A549 (cell line): Measurements from ENCODE around the gene AMIGO3. TPM values are rescaled to one million over a fixed set of nuclear protein-coding genes. Genes with fewer than 3 reads are reported as not detected.

Source experiments
- ATAC-seq, 2 experiments: fragments of 200-7000 bp in 1 of 2; fragments of >200 bp in 1 of 2; cut with Nextera tagmentation in 1 of 2; cut with Tn5 transposase in 1 of 2; 3 replicates each; pipeline versions ENCODE4 v1.8.0 to v1.9.1; 2018 to 2020; ENCODE audit warnings: mild to moderate bottlenecking in 1 of 2, moderate library complexity in 1 of 2
- CTCF ChIA-PET: fragments of 300-600 bp; sonication (Branson Sonifier 250); formaldehyde crosslinking; extraction: SDS; loops from one replicate; lab custom pipeline; 2021; ENCODE audit warnings: antibody characterized with exemption, inconsistent platforms; lab: Yijun Ruan, JAX
- POLR2A ChIA-PET: fragments of 350-600 bp; formaldehyde crosslinking; extraction: SDS; loops from one replicate; lab custom pipeline; 2021; ENCODE audit warnings: antibody characterized with exemption, inconsistent platforms; lab: Yijun Ruan, JAX
- DNase-seq, 2 experiments: peaks; one replicate each; pipeline versions ENCODE4 v3.0.0 to v3.0.0-alpha.2; 2011 to 2016; ENCODE audit warnings: low read depth in 1 of 2, low spot score in 1 of 2
- FAIRE-seq: peaks from 2 replicates; lab custom pipeline; 2011; peaks lifted over from hg19 to GRCh38; lab: Jason Lieb, UNC
- H3K27ac ChIP-seq, 2 experiments: fragments of >200 bp; sonication (Bioruptor Twin); formaldehyde crosslinking; 3 replicates each; pipeline ENCODE4 v1.5.1; 2016 to 2017
- H3K4me1 ChIP-seq: fragments of >200 bp; sonication (Bioruptor Twin); formaldehyde crosslinking; 3 replicates; pipeline ENCODE4 v1.6.1; 2016
- H3K4me2 ChIP-seq: fragments of >200 bp; sonication (Bioruptor Twin); formaldehyde crosslinking; 3 replicates; pipeline ENCODE4 v1.6.1; 2016
- H3K4me3 ChIP-seq: fragments of >200 bp; sonication (Bioruptor Twin); formaldehyde crosslinking; 3 replicates; pipeline ENCODE4 v1.5.1; 2016
- H3K9me3 ChIP-seq: fragments of >200 bp; sonication (Bioruptor Twin); formaldehyde crosslinking; 3 replicates; pipeline ENCODE4 v1.6.1; 2016
- BHLHE40 ChIP-seq: IDR thresholded peaks from 2 replicates; pipeline ENCODE4 v1.6.1; 2012; ENCODE audit warnings: low read depth, low read length, inconsistent platforms
- CBX2 ChIP-seq: fragments of 200-600 bp; sonication (generic); IDR thresholded peaks from 2 replicates; pipeline ENCODE4 v1.6.1; 2016; ENCODE audit warnings: low read depth, mild to moderate bottlenecking, borderline replicate concordance
- CBX8 ChIP-seq: fragments of 200-600 bp; sonication (generic); IDR thresholded peaks from 2 replicates; pipeline ENCODE4 v1.6.1; 2016
- CHD2 ChIP-seq: fragments of 150-350 bp; IDR thresholded peaks from 2 replicates; pipeline ENCODE4 v1.6.1; 2014; ENCODE audit warnings: low read length; ENCODE audit not compliant: partially characterized antibody
- CHD4 ChIP-seq: fragments of 200-600 bp; sonication (generic); IDR thresholded peaks from 2 replicates; pipeline ENCODE4 v1.6.1; 2016; ENCODE audit warnings: antibody characterized with exemption, mild to moderate bottlenecking, borderline replicate concordance
- ESRRA ChIP-seq: fragments of 150-350 bp; IDR thresholded peaks from 2 replicates; pipeline ENCODE4 v1.6.1; 2014; ENCODE audit warnings: mild to moderate bottlenecking, low read length, borderline replicate concordance
- FOSB ChIP-seq: fragments of 250-450 bp; sonication (Bioruptor Pico); IDR thresholded peaks from 2 replicates; pipeline ENCODE4 v1.5.0; 2020; ENCODE audit warnings: mild to moderate bottlenecking, moderate library complexity
- FOSL2 ChIP-seq, 2 experiments: fragments of 450-650 bp in 1 of 2; fragments of >200 bp in 1 of 2; sonication (Bioruptor Twin) in 1 of 2; formaldehyde crosslinking; IDR thresholded peaks; 2 replicates each; pipeline versions ENCODE4 v1.5.0 to v1.6.1; 2016 to 2020; ENCODE audit warnings: mild to moderate bottlenecking in 1 of 2, moderate library complexity in 1 of 2
- HDAC2 ChIP-seq: fragments of 200-600 bp; sonication (generic); IDR thresholded peaks from 2 replicates; pipeline ENCODE4 v1.6.1; 2016
- JUNB ChIP-seq: fragments of >200 bp; sonication (Bioruptor Twin); formaldehyde crosslinking; IDR thresholded peaks from 2 replicates; pipeline ENCODE4 v1.6.1; 2016
- MAFK ChIP-seq: fragments of 450-650 bp; IDR thresholded peaks from 2 replicates; pipeline ENCODE4 v1.6.1; 2014; ENCODE audit not compliant: partially characterized antibody
- MAZ ChIP-seq: fragments of 150-350 bp; IDR thresholded peaks from 2 replicates; pipeline ENCODE4 v1.6.1; 2014; ENCODE audit warnings: antibody characterized with exemption, low read depth, low read length, borderline replicate concordance
- NFE2L2 ChIP-seq: fragments of 150-350 bp; conservative IDR thresholded peaks from 2 replicates; pipeline ENCODE4 v1.6.1; 2014; ENCODE audit warnings: low read length
- NPAS2 ChIP-seq: fragments of 250-450 bp; sonication (Bioruptor Pico); IDR thresholded peaks from 2 replicates; pipeline ENCODE4 v1.8.0; 2022; ENCODE audit warnings: mild to moderate bottlenecking, moderate library complexity, borderline replicate concordance
- NR3C1 ChIP-seq: fragments of >200 bp; sonication (Bioruptor Twin); formaldehyde crosslinking; IDR thresholded peaks from 3 replicates; pipeline ENCODE4 v1.6.1; 2017
- POLR2A ChIP-seq: IDR thresholded peaks from 2 replicates; pipeline ENCODE4 v1.6.1; 2012; ENCODE audit warnings: mild to moderate bottlenecking, low read length
- RAD21 ChIP-seq, 2 experiments: fragments of >200 bp in 1 of 2; sonication (Bioruptor Twin) in 1 of 2; formaldehyde crosslinking in 1 of 2; IDR thresholded peaks in 1 of 2; conservative IDR thresholded peaks in 1 of 2; 2 replicates in 1 of 2; 3 replicates in 1 of 2; pipeline ENCODE4 v1.6.1; 2012 to 2018; ENCODE audit warnings: inconsistent platforms in 1 of 2
- REST ChIP-seq: fragments of 200-600 bp; sonication (generic); IDR thresholded peaks from 2 replicates; pipeline ENCODE4 v1.6.1; 2016; ENCODE audit warnings: antibody characterized with exemption, mild to moderate bottlenecking, moderate library complexity
- RFX5 ChIP-seq: fragments of 450-650 bp; IDR thresholded peaks from 2 replicates; pipeline ENCODE4 v1.7.1; 2014; ENCODE audit warnings: antibody characterized with exemption, mild to moderate bottlenecking, moderate library complexity
- RNF2 ChIP-seq: fragments of 200-600 bp; sonication (generic); IDR thresholded peaks from 2 replicates; pipeline ENCODE4 v1.6.1; 2016; ENCODE audit warnings: low read depth, mild to moderate bottlenecking, antibody characterized with exemption, moderate library complexity, borderline replicate concordance
- SREBF2 ChIP-seq: fragments of 450-650 bp; IDR thresholded peaks from 2 replicates; pipeline ENCODE4 v1.6.1; 2014; ENCODE audit warnings: mild to moderate bottlenecking, moderate library complexity
- TP53 ChIP-seq: fragments of 250-450 bp; sonication (Bioruptor Pico); IDR thresholded peaks from 2 replicates; pipeline ENCODE4 v1.5.0; 2021; ENCODE audit warnings: mild to moderate bottlenecking, moderate library complexity
- ZNF302 ChIP-seq: fragments of 250-450 bp; sonication (Bioruptor Pico); IDR thresholded peaks from 2 replicates; pipeline ENCODE4 v1.9.0; 2021; ENCODE audit warnings: inconsistent platforms, mild to moderate bottlenecking, moderate library complexity
- WGBS: methylation state at CpG from one replicate; pipeline ENCODE4 v1.1.6; 2017; ENCODE audit errors: missing lambda C conversion rate; 5-methylcytosine and 5-hydroxymethylcytosine counted together
- polyA plus RNA-seq, 4 experiments: library from polyadenylated mRNA; depleted of rRNA in 3 of 4; stranded (reverse); fragments of >200 nt; fragmentation: RNase III in 1 of 4; extraction: RNeasy Plus Mini Kit Qiagen cat#74134 plus additional on column Dnase treatment in 1 of 4; gene quantifications; 2 replicates in 3 of 4; 3 replicates in 1 of 4; pipeline ENCODE4 v1.2.3, GENCODE V29; 2011 to 2017
- TF ChIP-seq, protein P1 (sequence below): IDR thresholded peaks from 2 replicates; pipeline ENCODE4 v1.6.1; 2012; ENCODE audit warnings: low read depth, borderline replicate concordance
- TF ChIP-seq, protein P2 (sequence below): IDR thresholded peaks from 2 replicates; pipeline ENCODE4 v1.6.1; 2012
- TF ChIP-seq, protein P3 (sequence below): fragments of 250-450 bp; sonication (Bioruptor Pico); IDR thresholded peaks from 2 replicates; pipeline ENCODE4 v1.5.0; 2021; ENCODE audit warnings: mild to moderate bottlenecking, moderate library complexity, borderline replicate concordance

The AMIGO3 gene
- polyA plus RNA-seq, 2 of the 4 experiments (the other 2 are of a cell fraction), result 0.03 TPM; not detected in 1

GRCh38 chr3:49721896-49722781, 2.7 kb upstream of the AMIGO3 start:
- Histone ChIP-seq H3K4me1 (peaks cover 14% of the 10 kb centered on the region), H3K4me3 (no peak overlapping the region; the same call in 2 of the 3 replicates), H3K9me3 (no peaks in the 10 kb centered on the region), H3K4me2 (peak overlapping the region; percentile 94), H3K27ac (no peak overlapping the region)
- POLR2A ChIA-PET, result no interaction called here
- FAIRE-seq (no peak), DNase-seq (no peak), ATAC-seq (no peak)
- CTCF ChIA-PET, result interaction anchor here (0.9 to 3.0 kb wide), 5 partner anchors 10 to 117 kb away, joined by 3 to 18 read pairs (median 4); partner anchors contain the start of gene INKA1
- TF ChIP-seq RAD21 (conservative IDR thresholded peaks at IDR 0.05 in 1 of 2, IDR thresholded peaks at IDR 0.05 in 1 of 2) (no peak), NPAS2 (CRISPR knock-in tag) (no peak), REST (no peak), BHLHE40 (no peak), HDAC2 (no peak), CBX8 (no peak), RNF2 (no peak), TP53 (CRISPR knock-in tag) (no peak), FOSL2 (IDR thresholded peaks at IDR 0.05) (no peak), FOSL2 (CRISPR knock-in tag; IDR thresholded peaks at IDR 0.05) (no peak), JUNB (no peak), CHD2 (no peak), CBX2 (no peak), CHD4 (no peak), RFX5 (no peak)
- TF ChIP-seq, protein P1, sequence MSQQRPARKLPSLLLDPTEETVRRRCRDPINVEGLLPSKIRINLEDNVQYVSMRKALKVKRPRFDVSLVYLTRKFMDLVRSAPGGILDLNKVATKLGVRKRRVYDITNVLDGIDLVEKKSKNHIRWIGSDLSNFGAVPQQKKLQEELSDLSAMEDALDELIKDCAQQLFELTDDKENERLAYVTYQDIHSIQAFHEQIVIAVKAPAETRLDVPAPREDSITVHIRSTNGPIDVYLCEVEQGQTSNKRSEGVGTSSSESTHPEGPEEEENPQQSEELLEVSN, result no peak
- TF ChIP-seq, protein P2, sequence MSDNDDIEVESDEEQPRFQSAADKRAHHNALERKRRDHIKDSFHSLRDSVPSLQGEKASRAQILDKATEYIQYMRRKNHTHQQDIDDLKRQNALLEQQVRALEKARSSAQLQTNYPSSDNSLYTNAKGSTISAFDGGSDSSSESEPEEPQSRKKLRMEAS, result no peak
- TF ChIP-seq, protein P3, sequence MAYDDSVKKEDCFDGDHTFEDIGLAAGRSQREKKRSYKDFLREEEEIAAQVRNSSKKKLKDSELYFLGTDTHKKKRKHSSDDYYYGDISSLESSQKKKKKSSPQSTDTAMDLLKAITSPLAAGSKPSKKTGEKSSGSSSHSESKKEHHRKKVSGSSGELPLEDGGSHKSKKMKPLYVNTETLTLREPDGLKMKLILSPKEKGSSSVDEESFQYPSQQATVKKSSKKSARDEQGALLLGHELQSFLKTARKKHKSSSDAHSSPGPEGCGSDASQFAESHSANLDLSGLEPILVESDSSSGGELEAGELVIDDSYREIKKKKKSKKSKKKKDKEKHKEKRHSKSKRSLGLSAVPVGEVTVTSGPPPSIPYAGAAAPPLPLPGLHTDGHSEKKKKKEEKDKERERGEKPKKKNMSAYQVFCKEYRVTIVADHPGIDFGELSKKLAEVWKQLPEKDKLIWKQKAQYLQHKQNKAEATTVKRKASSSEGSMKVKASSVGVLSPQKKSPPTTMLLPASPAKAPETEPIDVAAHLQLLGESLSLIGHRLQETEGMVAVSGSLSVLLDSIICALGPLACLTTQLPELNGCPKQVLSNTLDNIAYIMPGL (CRISPR knock-in tag), result no peak
- TF ChIP-seq, all 56 proteins: peak for 0
- WGBS, result 91% methylated on average over 12 of the region's 26 CpGs

GRCh38 chr3:49721596-49721895, 2.1 kb upstream of the AMIGO3 start:
- H3K4me1 ChIP-seq, result peaks cover 14% of the 10 kb centered on the region
- WGBS, result 80% methylated on average over 3 of the region's 9 CpGs
- ChIA-PET CTCF (interaction anchor here (1.1 to 3.0 kb wide), 4 partner anchors 20 to 118 kb away, joined by 3 to 18 read pairs (median 4); partner anchors contain the start of gene INKA1), POLR2A (no interaction called here)
- FAIRE-seq, result no peak
- H3K9me3 ChIP-seq, result no peaks in the 10 kb centered on the region
- H3K27ac ChIP-seq, result no peak overlapping the region
- no peak overlapping the region for H3K4me3 ChIP-seq
- TF ChIP-seq POLR2A (no peak), CHD4 (no peak), SREBF2 (no peak), FOSB (CRISPR knock-in tag) (no peak), MAZ (no peak), ESRRA (no peak), BHLHE40 (no peak), RFX5 (no peak), ZNF302 (CRISPR knock-in tag) (no peak), MAFK (no peak), NFE2L2 (no peak), NR3C1 (no peak), RNF2 (no peak), TP53 (CRISPR knock-in tag) (no peak)
- TF ChIP-seq, protein P3 (CRISPR knock-in tag), result no peak
- TF ChIP-seq, protein P2, result no peak
- DNase-seq, result no peak
- no peak overlapping the region for H3K4me2 ChIP-seq
- ATAC-seq, result no peak
